Endothelial cell (in vitro differentiated cells): Measurements from ENCODE around the gene ANKRD28. TPM values are rescaled to one million over a fixed set of nuclear protein-coding genes. Genes with fewer than 3 reads are reported as not detected.

Experiments used
- DNase-seq: peaks from one replicate; pipeline ENCODE4 v3.0.0; 2021; ENCODE audit warnings: low spot score
- H3K27ac Mint-ChIP-seq: one replicate; pipeline ENCODE4 v1.8.0; 2021; ENCODE audit warnings: mixed read lengths, inconsistent platforms; ENCODE audit not compliant: unreplicated experiment
- H3K27me3 Mint-ChIP-seq: one replicate; pipeline ENCODE4 v1.8.0; 2021; ENCODE audit warnings: mild to moderate bottlenecking, moderate library complexity, mixed read lengths, inconsistent platforms; ENCODE audit not compliant: unreplicated experiment
- H3K36me3 Mint-ChIP-seq: one replicate; pipeline ENCODE4 v1.8.0; 2021; ENCODE audit warnings: mild to moderate bottlenecking, low read depth, mixed read lengths, inconsistent platforms; ENCODE audit not compliant: unreplicated experiment
- H3K4me1 Mint-ChIP-seq: one replicate; pipeline ENCODE4 v1.8.0; 2021; ENCODE audit warnings: mild to moderate bottlenecking, mixed read lengths, inconsistent platforms; ENCODE audit not compliant: unreplicated experiment
- H3K4me3 Mint-ChIP-seq: one replicate; pipeline ENCODE4 v1.8.0; 2021; ENCODE audit warnings: mild to moderate bottlenecking, mixed read lengths, inconsistent platforms; ENCODE audit not compliant: unreplicated experiment
- H3K9me3 Mint-ChIP-seq: one replicate; pipeline ENCODE4 v1.8.0; 2021; ENCODE audit warnings: mixed read lengths, inconsistent platforms; ENCODE audit not compliant: unreplicated experiment
- total RNA-seq: library from RNA; stranded (reverse); fragmentation: NEBNext Ultra II Directional; extraction: Animal tissue kit (Norgen Biotek cat#: 25700); gene quantifications from one replicate; pipeline ENCODE4 v1.2.1, GENCODE V29; 2021; ENCODE audit not compliant: unreplicated experiment
- TF ChIP-seq, protein P1 (sequence below): fragments of 200-600 bp; sonication (generic); IDR thresholded peaks from one replicate; pipeline ENCODE4 v1.5.0; 2021; ENCODE audit warnings: antibody characterized with exemption; ENCODE audit not compliant: unreplicated experiment

The ANKRD28 gene
- total RNA-seq, 1 donor from 2014 or later = 22.6 TPM

DNA sequence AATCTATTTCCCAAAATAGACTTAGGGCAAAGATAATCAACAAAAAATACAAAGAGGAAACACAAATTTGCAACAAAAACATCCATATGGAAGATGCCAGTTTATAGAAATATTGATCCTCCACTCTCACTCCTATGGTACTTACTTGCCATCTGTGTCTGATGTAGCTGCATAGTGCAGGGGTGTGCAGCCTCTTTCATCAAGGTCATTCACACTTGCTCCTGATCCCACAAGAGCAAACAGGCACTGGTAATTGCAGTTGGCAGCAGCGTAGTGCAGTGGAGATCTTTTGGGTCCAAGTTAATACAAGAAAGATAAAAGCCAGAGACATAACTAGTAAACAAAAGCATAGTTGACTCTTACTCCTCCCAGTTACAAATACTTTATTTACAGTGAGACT, 90.0 kb downstream of the ANKRD28 start:
- no peak overlapping the region for H3K27ac Mint-ChIP-seq
- TF ChIP-seq, protein P1, sequence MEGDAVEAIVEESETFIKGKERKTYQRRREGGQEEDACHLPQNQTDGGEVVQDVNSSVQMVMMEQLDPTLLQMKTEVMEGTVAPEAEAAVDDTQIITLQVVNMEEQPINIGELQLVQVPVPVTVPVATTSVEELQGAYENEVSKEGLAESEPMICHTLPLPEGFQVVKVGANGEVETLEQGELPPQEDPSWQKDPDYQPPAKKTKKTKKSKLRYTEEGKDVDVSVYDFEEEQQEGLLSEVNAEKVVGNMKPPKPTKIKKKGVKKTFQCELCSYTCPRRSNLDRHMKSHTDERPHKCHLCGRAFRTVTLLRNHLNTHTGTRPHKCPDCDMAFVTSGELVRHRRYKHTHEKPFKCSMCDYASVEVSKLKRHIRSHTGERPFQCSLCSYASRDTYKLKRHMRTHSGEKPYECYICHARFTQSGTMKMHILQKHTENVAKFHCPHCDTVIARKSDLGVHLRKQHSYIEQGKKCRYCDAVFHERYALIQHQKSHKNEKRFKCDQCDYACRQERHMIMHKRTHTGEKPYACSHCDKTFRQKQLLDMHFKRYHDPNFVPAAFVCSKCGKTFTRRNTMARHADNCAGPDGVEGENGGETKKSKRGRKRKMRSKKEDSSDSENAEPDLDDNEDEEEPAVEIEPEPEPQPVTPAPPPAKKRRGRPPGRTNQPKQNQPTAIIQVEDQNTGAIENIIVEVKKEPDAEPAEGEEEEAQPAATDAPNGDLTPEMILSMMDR = no peak
- DNase-seq = no peak
- peaks cover 10% of the 10 kb centered on the region for H3K36me3 Mint-ChIP-seq
- no peaks in the 10 kb centered on the region for H3K4me1 Mint-ChIP-seq
- H3K27me3 Mint-ChIP-seq = no peaks in the 10 kb centered on the region
- H3K9me3 Mint-ChIP-seq = no peaks in the 10 kb centered on the region
- H3K4me3 Mint-ChIP-seq = no peak overlapping the region

DNA sequence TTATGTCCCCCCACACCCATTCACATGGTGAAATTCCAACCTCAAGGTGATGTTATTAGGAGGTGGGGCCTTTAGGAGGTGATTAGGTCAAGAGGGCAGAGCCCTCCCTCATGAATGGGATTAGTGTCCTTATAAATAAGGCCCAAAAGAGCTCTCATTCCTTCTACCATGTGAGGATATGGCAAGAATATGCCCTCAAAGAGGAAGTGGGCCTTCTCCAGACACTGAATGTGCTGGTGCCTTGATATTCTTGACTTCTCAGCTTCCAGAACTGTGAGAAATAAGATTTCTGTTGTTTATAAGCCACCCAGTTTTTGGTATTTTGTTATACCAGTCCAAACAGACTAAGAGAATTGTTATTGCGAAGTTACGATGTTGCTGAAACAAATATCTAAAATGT, 94.4 kb downstream of the ANKRD28 start:
- DNase-seq = no peak
- Mint-ChIP-seq H3K36me3 (peaks cover 17% of the 10 kb centered on the region), H3K27me3 (no peaks in the 10 kb centered on the region), H3K9me3 (no peaks in the 10 kb centered on the region), H3K4me3 (no peak overlapping the region), H3K27ac (no peak overlapping the region), H3K4me1 (no peaks in the 10 kb centered on the region)
- TF ChIP-seq, protein P1 = no peak

DNA sequence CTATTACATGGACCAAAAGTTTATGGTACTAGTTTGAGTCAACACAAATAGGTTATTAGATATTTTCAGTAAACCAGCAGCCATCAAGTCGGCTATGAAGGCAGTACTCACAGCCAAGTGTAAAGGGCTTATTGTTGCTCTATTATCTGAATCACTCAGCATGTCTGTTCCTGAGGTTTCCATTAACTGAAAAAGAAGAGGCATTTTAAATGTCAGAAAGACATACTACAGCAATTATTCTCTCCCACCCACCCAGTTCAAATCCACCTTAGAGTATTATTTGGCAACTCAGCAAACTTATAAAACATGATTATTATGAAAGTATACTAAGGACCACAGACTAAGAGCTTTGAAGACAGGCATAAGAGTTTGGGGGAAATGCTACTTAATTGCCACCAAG, 103.2 kb downstream of the ANKRD28 start:
- no peak overlapping the region for H3K4me3 Mint-ChIP-seq
- DNase-seq = no peak
- H3K27me3 Mint-ChIP-seq = no peaks in the 10 kb centered on the region
- TF ChIP-seq, protein P1 = no peak
- H3K27ac Mint-ChIP-seq = no peak overlapping the region
- H3K36me3 Mint-ChIP-seq = peaks cover 7% of the 10 kb centered on the region
- no peaks in the 10 kb centered on the region for H3K4me1 Mint-ChIP-seq
- no peaks in the 10 kb centered on the region for H3K9me3 Mint-ChIP-seq

DNA sequence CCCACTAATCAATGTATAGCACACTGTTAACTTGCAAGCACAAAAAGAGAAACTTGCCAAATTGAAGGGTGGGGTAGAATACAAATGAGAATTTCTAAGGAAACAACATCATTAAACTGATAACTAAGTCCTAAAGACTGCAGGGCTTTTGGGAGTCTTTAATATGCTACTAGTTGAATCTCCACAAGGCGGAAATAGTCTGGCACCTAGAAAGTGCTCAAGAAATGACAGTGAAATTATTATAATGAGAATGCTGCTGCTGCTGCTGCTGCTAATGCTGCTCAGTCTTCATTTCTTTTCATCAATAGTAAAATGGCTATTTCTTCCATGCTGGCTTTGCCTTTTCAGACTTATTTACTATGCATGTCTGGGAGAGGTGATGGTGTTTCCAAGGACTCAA, 104.4 kb downstream of the ANKRD28 start:
- H3K36me3 Mint-ChIP-seq = peaks cover 4% of the 10 kb centered on the region
- H3K27ac Mint-ChIP-seq = no peak overlapping the region
- no peak for DNase-seq
- H3K4me3 Mint-ChIP-seq = no peak overlapping the region
- TF ChIP-seq, protein P1 = no peak
- no peaks in the 10 kb centered on the region for H3K27me3 Mint-ChIP-seq
- H3K4me1 Mint-ChIP-seq = no peaks in the 10 kb centered on the region
- no peaks in the 10 kb centered on the region for H3K9me3 Mint-ChIP-seq

DNA sequence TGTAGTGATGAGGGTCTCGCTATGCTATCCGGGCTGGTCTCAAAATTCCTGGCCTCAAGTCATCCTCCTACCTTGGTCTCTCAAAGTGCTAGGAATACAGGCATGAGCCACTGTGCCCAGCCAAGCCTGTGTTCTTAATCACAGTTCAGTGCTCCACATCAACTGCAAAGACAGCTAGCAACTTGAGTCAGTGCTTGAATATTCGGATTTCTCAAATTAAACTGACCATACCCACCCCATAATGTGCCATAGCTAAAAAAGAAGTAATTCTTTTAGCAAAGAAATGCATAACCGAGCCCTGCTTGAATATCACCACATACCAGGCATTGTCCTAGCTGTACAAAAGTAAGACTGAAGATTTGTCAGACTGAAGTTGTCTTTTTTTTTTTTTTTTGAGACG, 107.0 kb downstream of the ANKRD28 start:
- TF ChIP-seq, protein P1 = no peak
- no peaks in the 10 kb centered on the region for H3K9me3 Mint-ChIP-seq
- H3K27ac Mint-ChIP-seq = no peak overlapping the region
- DNase-seq = no peak
- H3K36me3 Mint-ChIP-seq = no peaks in the 10 kb centered on the region
- no peaks in the 10 kb centered on the region for H3K27me3 Mint-ChIP-seq
- H3K4me3 Mint-ChIP-seq = no peak overlapping the region
- peaks cover 2% of the 10 kb centered on the region for H3K4me1 Mint-ChIP-seq
